ENCODE data around the gene NEK11. TPM values are rescaled to one million over a fixed set of nuclear protein-coding genes. Genes with fewer than 3 reads are reported as not detected.

Gene NEK11
- total RNA-seq, 1 donor from 2014 or later = 7.1 TPM

DNA sequence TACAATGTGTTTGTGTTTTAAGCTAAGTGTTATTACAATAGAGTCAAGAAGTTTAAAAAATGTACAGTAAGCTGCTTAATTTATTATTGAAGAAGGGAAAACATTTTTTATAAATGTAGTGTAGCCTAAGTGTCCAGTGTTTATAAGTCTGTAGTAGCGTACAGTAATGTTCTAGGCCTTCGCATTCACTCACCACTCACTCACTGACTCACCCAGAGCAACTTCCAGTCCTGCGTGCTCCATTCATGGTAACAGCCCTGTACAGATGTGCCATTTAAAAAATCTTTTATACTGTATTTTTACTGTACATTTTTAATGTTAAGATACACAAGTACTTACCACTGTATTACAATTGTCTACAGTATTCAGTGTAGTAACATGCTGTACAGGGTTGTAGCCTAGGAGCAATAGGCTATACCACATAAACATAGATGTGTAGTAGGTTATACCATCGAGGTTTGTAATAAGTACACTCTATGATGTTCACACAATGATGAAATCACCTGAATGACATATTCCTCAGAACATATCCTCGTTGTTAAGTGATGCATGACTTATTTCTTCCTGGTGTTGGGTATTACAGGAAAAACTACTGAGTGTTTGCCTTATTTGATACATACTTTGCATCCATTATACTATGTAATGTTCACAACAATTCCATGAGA, 198.3 kb downstream of the NEK11 start:
- H3K9me3 Mint-ChIP-seq (ENCODE audit: unreplicated experiment) = no peaks in the 10 kb centered on the region
- Histone ChIP-seq H3K27ac (ENCODE audit: low read depth, low read length) (peak overlapping the region; percentile 18), H3K4me3 (ENCODE audit: insufficient read depth, low read depth, low read length) (no peak overlapping the region)

DNA sequence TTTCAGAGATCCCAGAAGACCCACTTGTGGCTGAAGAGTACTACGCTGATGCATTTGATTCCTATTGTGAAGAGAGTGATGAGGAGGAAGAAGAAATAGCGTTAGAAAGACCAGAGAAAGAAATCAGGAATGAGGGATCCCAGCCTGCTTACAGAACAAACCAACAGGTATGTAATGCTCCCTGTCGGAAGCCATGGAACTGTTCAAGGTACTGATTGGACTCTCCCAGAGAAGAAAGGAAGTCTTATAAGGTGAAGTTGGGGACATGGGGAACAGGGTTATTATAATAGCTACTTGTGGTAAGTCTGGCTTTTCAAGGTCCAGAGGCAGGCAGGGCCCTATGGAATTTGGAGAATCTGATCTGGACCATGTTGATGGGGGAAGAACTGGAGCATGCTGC, 201.8 kb downstream of the NEK11 start:
- H3K27ac ChIP-seq (ENCODE audit: low read depth, low read length) = no peak overlapping the region
- Mint-ChIP-seq H3K36me3 (ENCODE audit: low read depth, unreplicated experiment) (no peaks in the 10 kb centered on the region), H3K27me3 (ENCODE audit: low read depth, unreplicated experiment) (no peaks in the 10 kb centered on the region), H3K9me3 (ENCODE audit: unreplicated experiment) (no peaks in the 10 kb centered on the region), H3K27ac (ENCODE audit: unreplicated experiment) (no peak overlapping the region), H3K4me3 (ENCODE audit: unreplicated experiment) (no peak overlapping the region), H3K4me1 (ENCODE audit: low read depth, unreplicated experiment) (no peaks in the 10 kb centered on the region)
- TF ChIP-seq EZH2 (IDR thresholded peaks at IDR 0.05; ENCODE audit: insufficient read depth, low read length) = no peak
- TF ChIP-seq, protein P1, sequence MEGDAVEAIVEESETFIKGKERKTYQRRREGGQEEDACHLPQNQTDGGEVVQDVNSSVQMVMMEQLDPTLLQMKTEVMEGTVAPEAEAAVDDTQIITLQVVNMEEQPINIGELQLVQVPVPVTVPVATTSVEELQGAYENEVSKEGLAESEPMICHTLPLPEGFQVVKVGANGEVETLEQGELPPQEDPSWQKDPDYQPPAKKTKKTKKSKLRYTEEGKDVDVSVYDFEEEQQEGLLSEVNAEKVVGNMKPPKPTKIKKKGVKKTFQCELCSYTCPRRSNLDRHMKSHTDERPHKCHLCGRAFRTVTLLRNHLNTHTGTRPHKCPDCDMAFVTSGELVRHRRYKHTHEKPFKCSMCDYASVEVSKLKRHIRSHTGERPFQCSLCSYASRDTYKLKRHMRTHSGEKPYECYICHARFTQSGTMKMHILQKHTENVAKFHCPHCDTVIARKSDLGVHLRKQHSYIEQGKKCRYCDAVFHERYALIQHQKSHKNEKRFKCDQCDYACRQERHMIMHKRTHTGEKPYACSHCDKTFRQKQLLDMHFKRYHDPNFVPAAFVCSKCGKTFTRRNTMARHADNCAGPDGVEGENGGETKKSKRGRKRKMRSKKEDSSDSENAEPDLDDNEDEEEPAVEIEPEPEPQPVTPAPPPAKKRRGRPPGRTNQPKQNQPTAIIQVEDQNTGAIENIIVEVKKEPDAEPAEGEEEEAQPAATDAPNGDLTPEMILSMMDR (IDR thresholded peaks at IDR 0.05; ENCODE audit: insufficient read depth, low read depth, low read length) = no peak
- no peaks in the 10 kb centered on the region for H4K20me1 ChIP-seq (ENCODE audit: insufficient read depth, low read length)
- H3K4me2 ChIP-seq (ENCODE audit: low read length) = no peak overlapping the region
- H3K9me3 ChIP-seq (ENCODE audit: insufficient read depth, low read depth, low read length) = no peaks in the 10 kb centered on the region
- peaks cover 4% of the 10 kb centered on the region for H3K4me1 ChIP-seq (ENCODE audit: insufficient read depth, low read length)
- FAIRE-seq (no peak), DNase-seq (ENCODE audit: low read depth) (no peak)
- no peak overlapping the region for H2AFZ ChIP-seq (ENCODE audit: low read depth, low read length)
- H3K36me3 ChIP-seq (ENCODE audit: insufficient read depth, low read length) = no peaks in the 10 kb centered on the region
- no peaks in the 10 kb centered on the region for H3K79me2 ChIP-seq (ENCODE audit: insufficient read depth, low read length)
- H3K4me3 ChIP-seq (ENCODE audit: insufficient read depth, low read depth, low read length) = no peak overlapping the region
- H3K27me3 ChIP-seq (ENCODE audit: insufficient read depth, low read length) = no peaks in the 10 kb centered on the region
- H3K9ac ChIP-seq (ENCODE audit: low read length) = no peak overlapping the region

More for the DNA sequence above, 198.3 kb downstream of the NEK11 start:
- Histone ChIP-seq H3K9ac (ENCODE audit: low read length) (no peak overlapping the region), H3K4me1 (ENCODE audit: insufficient read depth, low read length) (peaks cover 16% of the 10 kb centered on the region), H3K27me3 (ENCODE audit: insufficient read depth, low read length) (no peaks in the 10 kb centered on the region), H3K36me3 (ENCODE audit: insufficient read depth, low read length) (no peaks in the 10 kb centered on the region), H3K4me2 (ENCODE audit: low read length) (no peak overlapping the region), H4K20me1 (ENCODE audit: insufficient read depth, low read length) (no peaks in the 10 kb centered on the region), H3K9me3 (ENCODE audit: insufficient read depth, low read depth, low read length) (no peaks in the 10 kb centered on the region), H3K79me2 (ENCODE audit: insufficient read depth, low read length) (no peaks in the 10 kb centered on the region), H2AFZ (ENCODE audit: low read depth, low read length) (no peak overlapping the region)
- H3K36me3 Mint-ChIP-seq (ENCODE audit: low read depth, unreplicated experiment) = no peaks in the 10 kb centered on the region
- DNase-seq (ENCODE audit: low read depth) = peak; percentile 52
- peak; percentile 20 for FAIRE-seq
- no peaks in the 10 kb centered on the region for H3K27me3 Mint-ChIP-seq (ENCODE audit: low read depth, unreplicated experiment)
- TF ChIP-seq, protein P1 (IDR thresholded peaks at IDR 0.05; ENCODE audit: insufficient read depth, low read depth, low read length) = no peak
- TF ChIP-seq EZH2 (IDR thresholded peaks at IDR 0.05; ENCODE audit: insufficient read depth, low read length) = no peak
- no peak overlapping the region for H3K4me3 Mint-ChIP-seq (ENCODE audit: unreplicated experiment)
- H3K4me1 Mint-ChIP-seq (ENCODE audit: low read depth, unreplicated experiment) = peaks cover 16% of the 10 kb centered on the region
- peak overlapping the region; percentile 26 for H3K27ac Mint-ChIP-seq (ENCODE audit: unreplicated experiment)

DNA sequence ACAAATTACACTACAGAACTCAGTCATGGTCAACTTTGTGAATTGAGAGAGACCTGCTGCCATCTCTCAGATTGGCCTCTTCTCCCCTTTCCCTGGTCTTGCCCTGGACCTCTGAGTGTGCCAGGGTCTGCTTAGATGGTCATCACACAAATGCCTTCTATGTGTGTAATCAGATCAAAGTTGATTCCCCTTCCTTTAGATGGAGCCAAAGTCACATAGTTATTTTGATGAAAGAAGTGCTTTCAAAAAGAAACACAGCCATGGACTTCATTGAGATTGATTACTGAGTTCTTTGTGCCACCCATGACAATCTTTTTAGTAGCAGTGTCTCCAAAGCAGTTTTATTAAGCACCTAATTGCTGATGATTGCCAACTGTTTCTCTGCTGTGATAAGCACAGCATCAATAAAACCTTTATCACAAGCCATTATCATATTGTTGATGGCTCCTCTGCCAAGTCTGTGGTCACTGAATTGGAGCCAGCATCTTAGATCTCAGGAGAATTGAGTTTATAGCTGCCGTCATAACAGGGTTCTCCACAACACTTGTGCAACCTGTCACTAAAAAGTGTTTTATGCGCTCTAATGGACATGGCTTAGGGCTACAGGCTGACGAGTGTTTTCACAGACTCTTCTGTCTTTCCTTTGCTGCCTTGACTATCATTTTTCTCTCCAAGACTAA, 205.2 kb downstream of the NEK11 start:
- no peaks in the 10 kb centered on the region for H4K20me1 ChIP-seq (ENCODE audit: insufficient read depth, low read length)
- Mint-ChIP-seq H3K36me3 (ENCODE audit: low read depth, unreplicated experiment) (peaks cover 2% of the 10 kb centered on the region), H3K27me3 (ENCODE audit: low read depth, unreplicated experiment) (no peaks in the 10 kb centered on the region), H3K27ac (ENCODE audit: unreplicated experiment) (no peak overlapping the region), H3K9me3 (ENCODE audit: unreplicated experiment) (no peaks in the 10 kb centered on the region), H3K4me1 (ENCODE audit: low read depth, unreplicated experiment) (no peaks in the 10 kb centered on the region), H3K4me3 (ENCODE audit: unreplicated experiment) (no peak overlapping the region)
- no peak overlapping the region for H2AFZ ChIP-seq (ENCODE audit: low read depth, low read length)
- H3K27me3 ChIP-seq (ENCODE audit: insufficient read depth, low read length) = no peaks in the 10 kb centered on the region
- no peak overlapping the region for H3K27ac ChIP-seq (ENCODE audit: low read depth, low read length)
- no peak overlapping the region for H3K4me3 ChIP-seq (ENCODE audit: insufficient read depth, low read depth, low read length)
- H3K79me2 ChIP-seq (ENCODE audit: insufficient read depth, low read length) = no peaks in the 10 kb centered on the region
- H3K4me2 ChIP-seq (ENCODE audit: low read length) = no peak overlapping the region
- no peaks in the 10 kb centered on the region for H3K4me1 ChIP-seq (ENCODE audit: insufficient read depth, low read length)
- FAIRE-seq (no peak), DNase-seq (ENCODE audit: low read depth) (peak; percentile 26)
- no peaks in the 10 kb centered on the region for H3K36me3 ChIP-seq (ENCODE audit: insufficient read depth, low read length)
- TF ChIP-seq, protein P1 (IDR thresholded peaks at IDR 0.05; ENCODE audit: insufficient read depth, low read depth, low read length) = no peak
- no peaks in the 10 kb centered on the region for H3K9me3 ChIP-seq (ENCODE audit: insufficient read depth, low read depth, low read length)
- no peak overlapping the region for H3K9ac ChIP-seq (ENCODE audit: low read length)
